Endothelial cell of umbilical vein (primary cell): ENCODE data around the gene COA3.

Experiments
- JUN ChIP-seq: IDR thresholded peaks from 2 replicates; pipeline ENCODE4 v1.6.1; 2011; ENCODE audit warnings: borderline replicate concordance, low read depth; ENCODE audit not compliant: insufficient read length, insufficient read depth
- POLR2A ChIP-seq: IDR thresholded peaks from 2 replicates; pipeline ENCODE4 v1.6.1; 2012; ENCODE audit warnings: low read depth, mild to moderate bottlenecking, control low read depth, low read length
- TF ChIP-seq, protein P1 (sequence below), 2 donors: IDR thresholded peaks; 1 replicate in 1 of 2; 2 replicates in 1 of 2; pipeline ENCODE4 v1.5.1; 2011; ENCODE audit warnings: low read length in 2 of 2, mild to moderate bottlenecking in 2 of 2, moderate library complexity in 2 of 2, control low read depth in 1 of 2, inconsistent platforms in 1 of 2, low read depth in 1 of 2; ENCODE audit not compliant: insufficient read depth in 1 of 2; ENCODE audit errors: extremely low read depth in 1 of 2

DNA sequence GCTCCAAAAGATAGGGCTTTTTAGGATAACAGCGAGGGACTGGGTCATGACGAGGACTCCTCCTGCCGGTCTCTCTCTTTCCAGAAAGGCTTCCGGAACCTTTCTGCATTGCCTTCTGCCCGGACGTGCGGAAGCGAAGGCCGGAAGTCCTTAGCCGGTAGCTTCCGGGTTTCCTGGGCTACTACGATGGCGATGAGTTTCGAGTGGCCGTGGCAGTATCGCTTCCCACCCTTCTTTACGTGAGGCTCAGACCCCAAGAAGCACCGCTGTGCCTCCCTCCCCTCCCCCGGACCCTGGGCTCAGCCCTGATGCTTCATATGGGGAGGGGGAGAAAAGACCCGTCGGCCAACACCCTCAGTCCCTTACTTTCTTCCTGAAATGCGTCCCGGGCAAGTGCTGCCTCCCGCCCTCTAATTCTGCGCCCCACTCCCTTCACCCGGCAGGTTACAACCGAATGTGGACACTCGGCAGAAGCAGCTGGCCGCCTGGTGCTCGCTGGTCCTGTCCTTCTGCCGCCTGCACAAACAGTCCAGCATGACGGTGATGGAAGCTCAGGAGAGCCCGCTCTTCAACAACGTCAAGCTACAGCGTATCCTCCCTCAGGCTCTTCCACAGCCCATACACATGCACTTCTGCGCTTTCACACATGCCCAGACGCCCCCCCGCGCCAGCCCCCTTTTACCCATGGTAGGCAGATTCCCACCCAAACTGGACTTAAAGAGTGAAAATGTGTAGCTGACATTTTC, 25.0 kb downstream of the COA3 start, which contains the start of gene VPS25:
- TF ChIP-seq POLR2A, result peak; percentile 93
- TF ChIP-seq, protein P1, sequence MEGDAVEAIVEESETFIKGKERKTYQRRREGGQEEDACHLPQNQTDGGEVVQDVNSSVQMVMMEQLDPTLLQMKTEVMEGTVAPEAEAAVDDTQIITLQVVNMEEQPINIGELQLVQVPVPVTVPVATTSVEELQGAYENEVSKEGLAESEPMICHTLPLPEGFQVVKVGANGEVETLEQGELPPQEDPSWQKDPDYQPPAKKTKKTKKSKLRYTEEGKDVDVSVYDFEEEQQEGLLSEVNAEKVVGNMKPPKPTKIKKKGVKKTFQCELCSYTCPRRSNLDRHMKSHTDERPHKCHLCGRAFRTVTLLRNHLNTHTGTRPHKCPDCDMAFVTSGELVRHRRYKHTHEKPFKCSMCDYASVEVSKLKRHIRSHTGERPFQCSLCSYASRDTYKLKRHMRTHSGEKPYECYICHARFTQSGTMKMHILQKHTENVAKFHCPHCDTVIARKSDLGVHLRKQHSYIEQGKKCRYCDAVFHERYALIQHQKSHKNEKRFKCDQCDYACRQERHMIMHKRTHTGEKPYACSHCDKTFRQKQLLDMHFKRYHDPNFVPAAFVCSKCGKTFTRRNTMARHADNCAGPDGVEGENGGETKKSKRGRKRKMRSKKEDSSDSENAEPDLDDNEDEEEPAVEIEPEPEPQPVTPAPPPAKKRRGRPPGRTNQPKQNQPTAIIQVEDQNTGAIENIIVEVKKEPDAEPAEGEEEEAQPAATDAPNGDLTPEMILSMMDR (IDR thresholded peaks at IDR 0.05; ENCODE audit: extremely low read depth in 1 of 2, insufficient read depth in 1 of 2, low read depth in 1 of 2, low read length in 2 of 2), result peak in 1 of 2 donors; percentile 3
- no peak for TF ChIP-seq JUN
